HUES48 (cell line): ENCODE data around the gene WFDC8.
A peak's percentile ranks its signal among the peaks of the same experiment; 100 is the strongest.
"Not testable (repeated sequence)": the region's sequence is repeated elsewhere in the genome, so short reads cannot be mapped to it uniquely, and the experiment has no call there.

Source experiments
- H3K27ac ChIP-seq: one replicate; pipeline ENCODE4 v1.7.0; 2013; ENCODE audit warnings: low read depth, low read length, inconsistent platforms
- H3K27me3 ChIP-seq: 2 replicates; pipeline ENCODE4 v1.6.1; 2013; ENCODE audit warnings: mild to moderate bottlenecking, low read length; ENCODE audit not compliant: control insufficient read depth, insufficient read depth
- H3K36me3 ChIP-seq: 2 replicates; pipeline ENCODE4 v1.6.1; 2013; ENCODE audit warnings: low read length; ENCODE audit not compliant: control insufficient read depth, insufficient read depth
- H3K4me1 ChIP-seq: 2 replicates; pipeline ENCODE4 v1.6.1; 2013; ENCODE audit warnings: mild to moderate bottlenecking, low read length; ENCODE audit not compliant: control insufficient read depth, insufficient read depth
- H3K4me3 ChIP-seq: 2 replicates; pipeline ENCODE4 v1.5.1; 2013; ENCODE audit warnings: mild to moderate bottlenecking, low read depth, low read length
- H3K9ac ChIP-seq: 2 replicates; pipeline ENCODE4 v1.6.1; 2013; ENCODE audit warnings: mild to moderate bottlenecking, low read depth, low read length, moderate library complexity
- H3K9me3 ChIP-seq: 2 replicates; pipeline ENCODE4 v1.6.1; 2013; ENCODE audit warnings: low read length; ENCODE audit not compliant: control insufficient read depth, insufficient read depth

WFDC8 gene

DNA sequence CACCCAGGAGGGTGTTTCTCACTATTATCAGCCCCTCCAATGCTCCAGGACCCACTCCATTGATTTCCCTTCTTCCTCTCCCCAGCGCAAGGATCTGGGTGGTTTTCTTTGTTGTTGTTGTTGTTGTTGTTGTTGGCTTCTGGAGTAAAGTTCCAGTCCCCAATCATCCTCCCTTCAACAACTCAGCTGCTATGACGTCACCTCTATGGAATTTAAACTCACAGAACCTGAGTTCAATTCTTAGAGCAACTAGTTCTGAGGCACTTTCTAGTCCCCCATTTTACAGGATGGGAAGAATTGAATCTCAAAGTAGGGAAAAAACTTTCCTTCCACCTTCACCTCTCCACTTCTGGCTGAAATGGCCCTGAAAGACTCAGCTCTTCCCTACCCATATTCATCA lies 9.7 kb upstream of the WFDC8 start:
- Histone ChIP-seq H3K9ac (no peak overlapping the region), H3K4me1 (peaks cover 1% of the 10 kb centered on the region; the same call in 1 of the 2 replicates), H3K9me3 (no peaks in the 10 kb centered on the region), H3K4me3 (no peak overlapping the region), H3K27ac (no peak overlapping the region), H3K36me3 (no peaks in the 10 kb centered on the region), H3K27me3 (no peaks in the 10 kb centered on the region)

- H3K9ac ChIP-seq, H3K4me3 ChIP-seq, H3K27me3 ChIP-seq, H3K27ac ChIP-seq, H3K9me3 ChIP-seq, H3K36me3 ChIP-seq: not testable (repeated sequence)
- peaks cover 12% of the 10 kb centered on the region for H3K4me1 ChIP-seq
Observed at GRCh38 chr20:45585986-45586385, 6.9 kb upstream of the WFDC8 start.

GRCh38 chr20:45584294-45584693 lies 5.2 kb upstream of the WFDC8 start:
- not testable (repeated sequence) for H3K9ac ChIP-seq, H3K27ac ChIP-seq, H3K27me3 ChIP-seq, H3K9me3 ChIP-seq, H3K4me3 ChIP-seq, H3K36me3 ChIP-seq
- peaks cover 12% of the 10 kb centered on the region for H3K4me1 ChIP-seq

GRCh38 chr20:45583502-45583901 lies 4.4 kb upstream of the WFDC8 start:
- Histone ChIP-seq H3K9ac (no peak overlapping the region), H3K27ac (peak overlapping the region; percentile 6), H3K4me3 (no peak overlapping the region), H3K9me3 (no peaks in the 10 kb centered on the region), H3K4me1 (peaks cover 12% of the 10 kb centered on the region), H3K36me3 (no peaks in the 10 kb centered on the region), H3K27me3 (no peaks in the 10 kb centered on the region)

- H3K27me3 ChIP-seq = no peaks in the 10 kb centered on the region
- peaks cover 22% of the 10 kb centered on the region for H3K4me1 ChIP-seq
- no peaks in the 10 kb centered on the region for H3K9me3 ChIP-seq
- H3K27ac ChIP-seq = no peak overlapping the region
- H3K9ac ChIP-seq = no peak overlapping the region
- no peak overlapping the region for H3K4me3 ChIP-seq
- H3K36me3 ChIP-seq = no peaks in the 10 kb centered on the region
Observed at GRCh38 chr20:45581702-45582101, 2.6 kb upstream of the WFDC8 start.

DNA sequence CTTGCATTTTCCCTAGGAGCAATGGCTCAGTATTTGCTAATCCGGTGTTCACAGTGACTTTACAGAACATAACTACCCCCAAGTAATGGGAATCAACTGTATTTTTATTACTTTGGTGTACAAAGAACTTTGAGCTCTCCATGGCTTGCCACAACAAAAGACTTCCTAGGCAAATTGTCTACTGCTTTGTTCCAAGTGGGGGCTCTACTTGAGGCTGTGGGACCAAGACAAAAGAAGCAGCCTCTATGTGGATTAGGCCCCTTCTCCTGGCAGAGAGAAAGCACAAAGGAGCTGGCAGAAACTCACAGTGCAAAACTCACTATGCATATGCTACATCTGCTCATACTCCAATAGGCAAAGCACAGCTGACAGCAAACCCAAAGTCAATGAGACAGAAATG lies 853 bp downstream of the WFDC8 start:
- peak overlapping the region; percentile 46 for H3K27ac ChIP-seq
- H3K4me3 ChIP-seq = no peak overlapping the region
- H3K27me3 ChIP-seq = no peaks in the 10 kb centered on the region
- no peaks in the 10 kb centered on the region for H3K9me3 ChIP-seq
- peaks cover 16% of the 10 kb centered on the region for H3K4me1 ChIP-seq
- no peaks in the 10 kb centered on the region for H3K36me3 ChIP-seq
- H3K9ac ChIP-seq = no peak overlapping the region

- Histone ChIP-seq H3K4me1 (peaks cover 11% of the 10 kb centered on the region), H3K36me3 (no peaks in the 10 kb centered on the region), H3K4me3 (no peak overlapping the region), H3K27ac (no peak overlapping the region), H3K27me3 (no peaks in the 10 kb centered on the region), H3K9ac (no peak overlapping the region), H3K9me3 (no peaks in the 10 kb centered on the region)
Observed at GRCh38 chr20:45576995-45577394, 2.1 kb downstream of the WFDC8 start.

DNA sequence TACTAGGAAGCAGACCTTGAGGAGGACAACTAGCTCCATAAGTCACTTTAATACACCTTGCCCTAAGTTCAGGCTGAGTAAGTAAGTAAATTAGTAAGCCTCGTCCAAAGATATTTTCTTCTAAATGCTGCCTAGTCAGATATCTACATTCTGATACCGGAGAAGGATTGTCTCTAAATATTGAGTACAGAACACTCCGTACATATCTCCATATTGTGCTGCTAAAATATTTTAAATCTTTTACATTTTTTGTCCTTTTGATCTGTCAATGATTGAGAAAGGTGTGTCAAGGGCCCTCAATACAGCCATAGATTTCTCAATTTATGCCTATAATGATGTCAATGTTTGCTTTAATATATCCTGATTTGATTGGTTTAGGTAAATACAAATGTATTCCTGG lies 3.2 kb downstream of the WFDC8 start:
- H3K9ac ChIP-seq = no peak overlapping the region

DNA sequence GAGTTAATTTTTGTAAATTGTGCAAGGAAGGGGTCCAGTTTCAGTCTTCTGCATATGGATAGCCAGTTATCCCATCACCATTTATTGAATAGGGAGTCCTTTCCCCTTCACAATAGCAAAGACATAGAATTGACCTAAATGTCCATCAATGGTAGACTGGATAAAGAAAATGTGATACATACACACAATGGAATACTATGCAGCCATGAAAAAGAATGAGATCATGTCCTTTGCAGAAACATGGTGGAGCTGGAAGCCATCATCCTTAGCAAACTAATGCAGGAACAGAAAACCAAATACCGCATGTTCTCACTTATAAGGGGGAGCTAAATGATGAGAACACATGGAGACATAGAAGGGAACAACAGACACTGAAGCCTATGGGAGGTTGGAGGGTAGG lies 9.4 kb downstream of the WFDC8 start:
- H3K27ac ChIP-seq, H3K9ac ChIP-seq, H3K9me3 ChIP-seq, H3K36me3 ChIP-seq, H3K4me1 ChIP-seq, H3K4me3 ChIP-seq, H3K27me3 ChIP-seq: not testable (repeated sequence)

More for the DNA sequence above, 3.2 kb downstream of the WFDC8 start:
- Histone ChIP-seq H3K36me3 (no peaks in the 10 kb centered on the region), H3K9me3 (no peaks in the 10 kb centered on the region), H3K4me1 (peaks cover 11% of the 10 kb centered on the region), H3K4me3 (no peak overlapping the region), H3K27me3 (no peaks in the 10 kb centered on the region), H3K27ac (no peak overlapping the region)

GRCh38 chr20:45564760-45565276 lies 14.3 kb downstream of the WFDC8 start:
- Histone ChIP-seq H3K4me3 (no peak overlapping the region), H3K27ac (no peak overlapping the region), H3K9me3 (no peaks in the 10 kb centered on the region), H3K9ac (no peak overlapping the region), H3K4me1 (no peaks in the 10 kb centered on the region), H3K27me3 (no peaks in the 10 kb centered on the region), H3K36me3 (no peaks in the 10 kb centered on the region)

DNA sequence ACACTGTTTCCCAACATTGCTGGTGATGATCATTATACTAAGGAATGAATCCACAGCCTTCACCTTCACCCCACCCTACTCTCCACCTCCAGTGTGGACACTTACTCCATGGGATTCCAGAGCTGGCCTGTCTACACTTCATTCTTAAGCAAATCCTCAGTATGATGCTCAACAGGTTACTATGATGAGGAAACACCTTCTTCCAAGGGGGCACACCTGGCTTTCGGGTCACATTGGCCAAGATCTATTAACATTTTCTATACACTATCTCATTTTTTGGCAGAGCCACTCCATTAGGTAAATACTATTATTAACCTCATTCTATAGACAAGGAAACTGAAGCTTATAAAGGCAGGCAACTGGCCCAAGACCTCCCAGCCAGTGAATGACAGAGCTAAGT lies 23.9 kb downstream of the WFDC8 start:
- H3K9ac ChIP-seq = no peak overlapping the region
- no peaks in the 10 kb centered on the region for H3K27me3 ChIP-seq
- no peaks in the 10 kb centered on the region for H3K36me3 ChIP-seq
- no peak overlapping the region for H3K4me3 ChIP-seq
- no peaks in the 10 kb centered on the region for H3K4me1 ChIP-seq
- no peak overlapping the region for H3K27ac ChIP-seq
- no peaks in the 10 kb centered on the region for H3K9me3 ChIP-seq

DNA sequence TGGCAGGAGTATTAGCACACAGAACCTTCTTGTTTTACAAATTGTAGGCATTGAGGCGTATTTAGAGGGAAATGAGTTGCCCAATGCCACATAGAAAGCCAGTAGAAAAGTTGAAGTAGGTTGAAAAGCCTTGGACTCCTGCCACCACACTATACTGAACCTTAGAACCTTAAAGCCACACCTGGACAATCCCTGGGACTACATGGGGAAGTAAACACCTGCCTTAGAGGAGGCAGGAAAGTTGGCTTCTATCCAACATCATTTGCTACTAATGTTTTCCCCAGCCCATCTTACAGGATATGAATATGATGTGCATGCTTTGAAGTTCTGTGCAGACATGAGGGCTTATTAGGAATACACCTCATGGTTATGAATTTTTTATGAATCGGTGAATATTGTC lies 26.6 kb downstream of the WFDC8 start:
- Histone ChIP-seq H3K9me3 (no peaks in the 10 kb centered on the region), H3K9ac (no peak overlapping the region), H3K4me1 (no peaks in the 10 kb centered on the region)

More for the DNA sequence above, 26.6 kb downstream of the WFDC8 start:
- Histone ChIP-seq H3K27ac (no peak overlapping the region), H3K4me3 (no peak overlapping the region), H3K27me3 (no peaks in the 10 kb centered on the region), H3K36me3 (no peaks in the 10 kb centered on the region)
